ENCODE measurements around the gene ZNF541. TPM values are rescaled to one million over a fixed set of nuclear protein-coding genes. Genes with fewer than 3 reads are reported as not detected.

ZNF541 gene
- total RNA-seq, 6 experiments from 2014 or later = 0.26 TPM; not detected in 5

GRCh38 chr19:47540748-47541147, 32.2 kb downstream of the ZNF541 start:
- Mint-ChIP-seq H3K36me3 (ENCODE audit: low read depth) (no peaks in the 10 kb centered on the region), H3K4me1 (ENCODE audit: low read depth) (peaks cover 20% of the 10 kb centered on the region), H3K27ac (no peak overlapping the region), H3K4me3 (no peak overlapping the region), H3K27me3 (ENCODE audit: insufficient read depth) (peaks cover 14% of the 10 kb centered on the region), H3K9me3 (no peaks in the 10 kb centered on the region)
- peak; percentile 48 for DNase-seq
- TF ChIP-seq, protein P1, sequence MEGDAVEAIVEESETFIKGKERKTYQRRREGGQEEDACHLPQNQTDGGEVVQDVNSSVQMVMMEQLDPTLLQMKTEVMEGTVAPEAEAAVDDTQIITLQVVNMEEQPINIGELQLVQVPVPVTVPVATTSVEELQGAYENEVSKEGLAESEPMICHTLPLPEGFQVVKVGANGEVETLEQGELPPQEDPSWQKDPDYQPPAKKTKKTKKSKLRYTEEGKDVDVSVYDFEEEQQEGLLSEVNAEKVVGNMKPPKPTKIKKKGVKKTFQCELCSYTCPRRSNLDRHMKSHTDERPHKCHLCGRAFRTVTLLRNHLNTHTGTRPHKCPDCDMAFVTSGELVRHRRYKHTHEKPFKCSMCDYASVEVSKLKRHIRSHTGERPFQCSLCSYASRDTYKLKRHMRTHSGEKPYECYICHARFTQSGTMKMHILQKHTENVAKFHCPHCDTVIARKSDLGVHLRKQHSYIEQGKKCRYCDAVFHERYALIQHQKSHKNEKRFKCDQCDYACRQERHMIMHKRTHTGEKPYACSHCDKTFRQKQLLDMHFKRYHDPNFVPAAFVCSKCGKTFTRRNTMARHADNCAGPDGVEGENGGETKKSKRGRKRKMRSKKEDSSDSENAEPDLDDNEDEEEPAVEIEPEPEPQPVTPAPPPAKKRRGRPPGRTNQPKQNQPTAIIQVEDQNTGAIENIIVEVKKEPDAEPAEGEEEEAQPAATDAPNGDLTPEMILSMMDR (IDR thresholded peaks at IDR 0.05) = peak; percentile 65

GRCh38 chr19:47539747-47540311, 33.1 kb downstream of the ZNF541 start:
- no peak for DNase-seq
- Mint-ChIP-seq H3K4me3 (no peak overlapping the region), H3K9me3 (no peaks in the 10 kb centered on the region), H3K4me1 (ENCODE audit: low read depth) (peaks cover 20% of the 10 kb centered on the region), H3K36me3 (ENCODE audit: low read depth) (no peaks in the 10 kb centered on the region), H3K27me3 (ENCODE audit: insufficient read depth) (peaks cover 17% of the 10 kb centered on the region), H3K27ac (no peak overlapping the region)
- TF ChIP-seq, protein P1 (IDR thresholded peaks at IDR 0.05) = no peak

DNA sequence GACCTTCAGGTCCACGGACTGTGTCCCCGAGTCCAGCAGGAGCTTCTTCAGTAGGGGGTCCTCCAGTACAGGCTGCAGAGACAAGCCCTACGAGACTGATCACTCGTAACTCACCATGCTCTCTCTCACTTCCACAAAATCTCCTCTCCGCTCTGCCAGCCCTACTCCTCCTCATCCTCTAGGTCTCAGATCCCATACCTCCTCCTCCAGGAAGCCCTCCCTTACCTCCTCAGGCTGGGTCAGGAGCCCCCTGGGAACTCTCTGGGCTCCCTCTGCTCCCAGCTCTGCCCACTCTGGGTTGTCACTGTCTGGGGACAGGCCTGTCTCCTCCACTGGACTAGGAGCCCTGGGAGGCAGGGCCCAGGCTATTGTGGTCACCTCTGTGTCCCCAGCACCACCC, 34.1 kb downstream of the ZNF541 start:
- Mint-ChIP-seq H3K27me3 (ENCODE audit: insufficient read depth) (peaks cover 13% of the 10 kb centered on the region), H3K4me1 (ENCODE audit: low read depth) (peaks cover 20% of the 10 kb centered on the region), H3K4me3 (no peak overlapping the region), H3K27ac (no peak overlapping the region), H3K9me3 (no peaks in the 10 kb centered on the region), H3K36me3 (ENCODE audit: low read depth) (no peaks in the 10 kb centered on the region)
- TF ChIP-seq, protein P1 (IDR thresholded peaks at IDR 0.05) = no peak
- no peak for DNase-seq

DNA sequence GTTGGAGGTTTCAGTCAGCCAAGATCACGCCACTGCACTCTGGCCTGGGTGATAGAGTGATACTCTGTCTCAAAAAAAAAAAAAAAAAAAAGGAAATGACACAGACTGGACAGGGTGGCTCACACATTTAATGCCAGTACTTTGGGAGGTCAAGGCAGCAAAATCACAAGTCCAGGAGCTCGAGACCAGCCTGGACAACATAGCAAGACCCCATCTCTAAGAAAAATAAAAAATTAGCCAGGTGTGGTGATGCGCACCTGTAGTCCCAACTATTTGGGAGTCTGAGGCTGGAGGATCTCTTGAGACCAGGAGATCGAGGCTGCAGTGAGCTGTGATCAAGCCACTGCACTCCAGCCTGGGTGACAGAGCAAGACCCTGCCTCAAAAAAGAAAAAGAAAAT, 35.5 kb downstream of the ZNF541 start:
- no peak overlapping the region for H3K4me3 Mint-ChIP-seq
- H3K27ac Mint-ChIP-seq = no peak overlapping the region
- DNase-seq = no peak
- TF ChIP-seq, protein P1 (IDR thresholded peaks at IDR 0.05) = no peak
- no peaks in the 10 kb centered on the region for H3K9me3 Mint-ChIP-seq
- peaks cover 14% of the 10 kb centered on the region for H3K27me3 Mint-ChIP-seq (ENCODE audit: insufficient read depth)
- no peaks in the 10 kb centered on the region for H3K36me3 Mint-ChIP-seq (ENCODE audit: low read depth)
- peaks cover 20% of the 10 kb centered on the region for H3K4me1 Mint-ChIP-seq (ENCODE audit: low read depth)

DNA sequence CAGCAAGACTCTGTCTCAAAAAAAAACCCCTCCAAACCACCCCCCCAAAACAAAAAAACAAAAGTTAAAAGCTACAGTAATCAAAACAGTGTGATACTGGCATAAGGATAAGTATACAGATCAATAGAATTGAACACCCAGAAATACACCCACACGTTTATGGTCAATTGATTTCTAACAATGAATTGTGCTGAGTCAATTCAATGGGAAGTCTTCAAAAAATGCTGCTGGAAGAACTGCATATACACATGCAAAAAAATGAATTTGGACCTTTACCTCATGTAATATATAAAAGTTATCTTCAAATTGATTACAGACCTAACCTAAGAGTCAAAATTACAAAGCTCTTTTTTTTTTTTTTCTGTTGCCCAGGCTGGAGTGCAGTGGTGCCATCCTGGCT, 38.3 kb downstream of the ZNF541 start:
- Mint-ChIP-seq H3K36me3 (ENCODE audit: low read depth) (no peaks in the 10 kb centered on the region), H3K4me3 (no peak overlapping the region), H3K27ac (no peak overlapping the region), H3K4me1 (ENCODE audit: low read depth) (peaks cover 7% of the 10 kb centered on the region; the same call in 1 of the 2 replicates), H3K9me3 (no peaks in the 10 kb centered on the region), H3K27me3 (ENCODE audit: insufficient read depth) (peaks cover 26% of the 10 kb centered on the region)
- TF ChIP-seq, protein P1 (IDR thresholded peaks at IDR 0.05) = no peak
- no peak for DNase-seq

All from HFFc6 (cell line).